ENCODE data around the gene KLHDC3. TPM values are rescaled to one million over a fixed set of nuclear protein-coding genes. Genes with fewer than 3 reads are reported as not detected.

The KLHDC3 gene
- total and polyA plus RNA-seq, 9 of the 15 experiments (the other 6 are each of a cell fraction or from before 2014, with no cell fraction given): 4.5 to 171 (median 107) TPM

GRCh38 chr6:42978839-42979522 is 35.1 kb upstream of the KLHDC3 start, which contains the start of gene PEX6 (continued):
- TF ChIP-seq ZNF121 (CRISPR knock-in tag; conservative IDR thresholded peaks at IDR 0.05): no peak
- 0 out of 2 replicates have a peak, but pooled peaks have one; percentile 8 for TF ChIP-seq ESRRA (IDR thresholded peaks at IDR 0.05; ENCODE audit: borderline replicate concordance, low read depth)
- peak; percentile 4; the same call in 1 of the 2 replicates for TF ChIP-seq ZNF24 (IDR thresholded peaks at IDR 0.05)
- TF ChIP-seq KLF16 (IDR thresholded peaks at IDR 0.05): no peak
- TF ChIP-seq ZBTB2 (IDR thresholded peaks at IDR 0.05): peak; percentile 64; the same call in 1 of the 2 replicates
- no peak for TF ChIP-seq ZNF586 (CRISPR knock-in tag; conservative IDR thresholded peaks at IDR 0.05)
- peak; percentile 21 to 56; a peak in 2 of 4 replicates for TF ChIP-seq FOXK2 (conservative IDR thresholded peaks at IDR 0.05 in 1 of 2, IDR thresholded peaks at IDR 0.05 in 1 of 2; ENCODE audit: low read depth in 2 of 2)
- no peak for TF ChIP-seq MLX (CRISPR knock-in tag; conservative IDR thresholded peaks at IDR 0.05)
- TF ChIP-seq TAF1 (IDR thresholded peaks at IDR 0.05; ENCODE audit: control insufficient read depth, extremely low read depth, insufficient read depth, low read length, severe bottlenecking): peak; percentile 93
- peak; percentile 86 for TF ChIP-seq PRDM10 (IDR thresholded peaks at IDR 0.05; ENCODE audit: partially characterized antibody)
- TF ChIP-seq ZC3H8 (IDR thresholded peaks at IDR 0.05): no peak
- TF ChIP-seq ZBTB17 (CRISPR knock-in tag; IDR thresholded peaks at IDR 0.05): 0 out of 2 replicates have a peak, but pooled peaks have one; percentile 48
- TF ChIP-seq ZBTB43 (CRISPR knock-in tag; IDR thresholded peaks at IDR 0.05): no peak
- TF ChIP-seq CLOCK (CRISPR knock-in tag; IDR thresholded peaks at IDR 0.05; ENCODE audit: borderline replicate concordance): no peak
- TF ChIP-seq VEZF1 (CRISPR knock-in tag; IDR thresholded peaks at IDR 0.05): peak; percentile 90
